ENCODE measurements around the gene HMCN1.

DNA sequence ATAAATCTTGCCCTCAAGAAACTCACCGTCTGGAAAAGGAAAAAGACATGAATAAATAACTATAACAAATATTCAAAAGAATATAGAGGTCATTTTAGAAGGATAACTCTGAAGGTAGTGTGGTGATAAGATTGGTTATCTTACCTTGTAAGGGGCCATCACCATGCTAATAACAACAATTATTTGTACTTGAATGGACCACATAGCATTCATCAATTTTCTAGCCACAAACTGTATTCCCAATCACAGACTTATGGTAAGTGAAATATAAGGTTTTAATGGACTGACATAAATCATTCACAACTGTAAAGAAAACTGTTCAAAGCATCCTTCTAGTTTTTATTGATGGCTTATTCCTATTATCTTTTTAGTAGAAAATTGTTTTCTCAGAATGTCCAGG, 57.8 kb downstream of the HMCN1 start:
- TF ChIP-seq, protein P1, sequence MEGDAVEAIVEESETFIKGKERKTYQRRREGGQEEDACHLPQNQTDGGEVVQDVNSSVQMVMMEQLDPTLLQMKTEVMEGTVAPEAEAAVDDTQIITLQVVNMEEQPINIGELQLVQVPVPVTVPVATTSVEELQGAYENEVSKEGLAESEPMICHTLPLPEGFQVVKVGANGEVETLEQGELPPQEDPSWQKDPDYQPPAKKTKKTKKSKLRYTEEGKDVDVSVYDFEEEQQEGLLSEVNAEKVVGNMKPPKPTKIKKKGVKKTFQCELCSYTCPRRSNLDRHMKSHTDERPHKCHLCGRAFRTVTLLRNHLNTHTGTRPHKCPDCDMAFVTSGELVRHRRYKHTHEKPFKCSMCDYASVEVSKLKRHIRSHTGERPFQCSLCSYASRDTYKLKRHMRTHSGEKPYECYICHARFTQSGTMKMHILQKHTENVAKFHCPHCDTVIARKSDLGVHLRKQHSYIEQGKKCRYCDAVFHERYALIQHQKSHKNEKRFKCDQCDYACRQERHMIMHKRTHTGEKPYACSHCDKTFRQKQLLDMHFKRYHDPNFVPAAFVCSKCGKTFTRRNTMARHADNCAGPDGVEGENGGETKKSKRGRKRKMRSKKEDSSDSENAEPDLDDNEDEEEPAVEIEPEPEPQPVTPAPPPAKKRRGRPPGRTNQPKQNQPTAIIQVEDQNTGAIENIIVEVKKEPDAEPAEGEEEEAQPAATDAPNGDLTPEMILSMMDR (IDR thresholded peaks at IDR 0.05), result no peak
- no peak for TF ChIP-seq POLR2A (IDR thresholded peaks at IDR 0.05)

Measured in adrenal gland (tissue), 5 donors.